Activated CD8-positive, alpha-beta memory T cell treated with anti-CD3 and anti-CD28 coated beads, Interleukin-2, amount 50 U/mL, for 48 hours (primary cell): Measurements from ENCODE around the gene TRIM13.
"Not testable (repeated sequence)": the region's sequence is repeated elsewhere in the genome, so short reads cannot be mapped to it uniquely, and the experiment has no call there.

Experiments used
- DNase-seq: peaks from one replicate; pipeline ENCODE4 v3.0.0-alpha.2; 2020

The TRIM13 gene, protein sequence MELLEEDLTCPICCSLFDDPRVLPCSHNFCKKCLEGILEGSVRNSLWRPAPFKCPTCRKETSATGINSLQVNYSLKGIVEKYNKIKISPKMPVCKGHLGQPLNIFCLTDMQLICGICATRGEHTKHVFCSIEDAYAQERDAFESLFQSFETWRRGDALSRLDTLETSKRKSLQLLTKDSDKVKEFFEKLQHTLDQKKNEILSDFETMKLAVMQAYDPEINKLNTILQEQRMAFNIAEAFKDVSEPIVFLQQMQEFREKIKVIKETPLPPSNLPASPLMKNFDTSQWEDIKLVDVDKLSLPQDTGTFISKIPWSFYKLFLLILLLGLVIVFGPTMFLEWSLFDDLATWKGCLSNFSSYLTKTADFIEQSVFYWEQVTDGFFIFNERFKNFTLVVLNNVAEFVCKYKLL

GRCh38 chr13:49996951-49997895 lies at the start of gene TRIM13:
TSS of gene TRIM13 (plus strand) at chr13:49997042. CDS start at chr13:50011941, 14,899 bp downstream.
- peak; percentile 90 for DNase-seq

- DNase-seq: not testable (repeated sequence)
Observed at GRCh38 chr13:49948777-49949270, 48.0 kb upstream of the TRIM13 start.

- DNase-seq: no peak
Observed at GRCh38 chr13:49951754-49952535, 44.9 kb upstream of the TRIM13 start.

DNA sequence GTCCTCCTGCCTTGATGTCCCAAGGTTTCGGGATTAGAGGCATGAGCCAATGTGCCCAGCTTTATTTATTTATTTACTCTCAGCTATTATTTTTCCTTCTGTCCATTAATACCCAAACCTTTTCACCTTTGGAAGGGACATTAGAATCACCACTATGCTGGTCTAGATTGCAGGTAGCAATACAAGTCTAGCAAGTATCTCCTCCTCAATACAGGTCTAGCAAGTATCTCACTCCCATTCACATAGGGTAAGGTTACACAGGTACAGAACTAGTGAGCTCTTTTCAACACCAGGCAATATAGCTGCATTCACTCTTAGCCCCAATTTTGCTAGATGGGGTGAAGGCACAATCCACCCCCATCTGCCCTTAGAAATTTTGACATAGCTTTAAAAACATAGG lies 43.3 kb upstream of the TRIM13 start:
- no peak for DNase-seq

DNA sequence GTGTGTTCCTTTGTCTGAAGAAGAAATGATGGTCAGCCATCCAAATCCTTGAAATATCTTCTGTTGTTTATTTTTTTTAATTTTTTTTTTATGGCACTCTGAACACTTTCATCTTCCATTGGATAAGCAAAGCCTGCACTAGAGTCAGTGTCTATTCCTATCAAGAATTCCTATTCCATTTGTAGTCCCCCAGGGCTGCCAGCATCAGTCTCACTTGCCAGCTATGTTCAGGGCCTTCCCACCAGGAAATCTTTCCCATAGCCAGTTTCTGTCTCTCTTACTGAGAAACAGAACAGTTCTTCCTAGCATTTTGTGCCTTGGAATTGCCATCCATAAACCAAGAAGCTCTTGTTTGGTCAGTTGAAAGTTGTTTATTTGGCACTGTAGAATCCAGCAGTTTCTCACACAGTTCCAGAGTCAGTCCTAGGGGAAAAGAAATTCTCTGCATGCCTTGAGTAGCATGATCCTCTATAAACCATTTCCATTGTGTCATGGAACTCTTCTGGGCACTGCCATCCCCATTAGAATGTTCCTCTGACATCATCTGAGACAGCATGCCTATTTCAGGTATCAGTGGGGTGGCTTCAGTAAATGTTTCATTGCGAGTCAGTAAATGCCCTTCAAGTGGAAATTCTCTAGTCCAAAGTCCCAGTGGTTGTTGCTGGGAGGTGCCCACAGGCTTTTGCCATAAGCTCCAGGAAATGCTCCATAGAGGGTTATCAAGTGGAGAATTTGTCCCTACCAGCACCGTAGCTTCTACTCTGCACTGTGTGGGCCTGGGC lies 42.0 kb upstream of the TRIM13 start:
- DNase-seq: no peak

- no peak for DNase-seq
Observed at GRCh38 chr13:49956131-49956530, 40.7 kb upstream of the TRIM13 start.

GRCh38 chr13:49958321-49958720 lies 38.5 kb upstream of the TRIM13 start:
- DNase-seq: no peak

DNA sequence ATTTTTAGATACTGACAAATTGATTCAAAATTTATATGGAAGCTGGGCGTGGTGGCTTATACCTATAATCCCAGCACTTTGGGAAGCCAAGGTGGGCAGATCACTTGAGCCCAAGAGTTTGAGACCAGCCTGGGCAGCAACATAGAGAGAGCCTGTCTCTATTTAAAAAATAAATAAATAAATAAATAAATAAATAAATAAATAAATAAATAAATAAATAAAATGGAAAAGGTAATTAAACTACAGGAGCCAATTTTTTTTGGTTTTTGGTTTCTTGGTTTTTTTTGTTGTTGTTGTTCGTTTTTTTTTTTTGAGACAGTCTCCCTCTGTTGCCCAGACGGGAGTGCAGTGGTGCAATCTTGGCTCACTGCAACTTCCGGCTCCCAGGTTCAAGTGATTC lies 29.4 kb upstream of the TRIM13 start:
- DNase-seq: no peak

GRCh38 chr13:49972709-49973108 lies 24.1 kb upstream of the TRIM13 start:
- DNase-seq: no peak

- no peak for DNase-seq
Observed at GRCh38 chr13:49975826-49976225, 21.0 kb upstream of the TRIM13 start.

- DNase-seq: peak; percentile 89
Observed at GRCh38 chr13:49976314-49977258, 20.3 kb upstream of the TRIM13 start.

- no peak for DNase-seq
Observed at GRCh38 chr13:49977992-49978391, 18.9 kb upstream of the TRIM13 start.

- no peak for DNase-seq
Observed at GRCh38 chr13:49980266-49980665, 16.6 kb upstream of the TRIM13 start.

GRCh38 chr13:49985129-49985528 lies 11.7 kb upstream of the TRIM13 start:
- no peak for DNase-seq

DNA sequence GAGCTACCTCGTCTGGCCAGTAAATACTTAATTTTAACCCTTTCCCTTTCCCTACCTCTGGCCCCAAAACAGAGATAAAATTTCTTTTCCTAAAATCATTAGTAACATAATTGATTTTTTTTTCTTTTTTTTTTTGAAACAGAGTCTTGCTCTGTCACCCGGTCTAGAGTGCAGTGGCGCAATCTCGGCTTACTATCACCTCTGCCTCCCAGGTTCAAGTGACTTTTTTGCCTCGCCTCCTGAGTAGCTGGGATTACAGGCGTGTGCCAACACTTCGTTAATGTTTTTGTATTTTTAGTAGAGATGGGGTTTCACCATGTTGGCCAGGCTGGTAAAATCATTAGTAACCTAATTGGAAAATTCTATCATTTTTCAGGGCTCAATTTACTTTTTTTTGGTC lies 10.4 kb upstream of the TRIM13 start:
- DNase-seq: no peak

GRCh38 chr13:49990612-49991011 lies 6.2 kb upstream of the TRIM13 start:
- DNase-seq: not testable (repeated sequence)

GRCh38 chr13:49993111-49993510 lies 3.7 kb upstream of the TRIM13 start:
- DNase-seq: no peak

GRCh38 chr13:49993666-49994065 lies 3.2 kb upstream of the TRIM13 start:
- DNase-seq: no peak

- no peak for DNase-seq
Observed at GRCh38 chr13:49995625-49996101, 1.2 kb upstream of the TRIM13 start.

GRCh38 chr13:49996161-49996915 lies 504 bp upstream of the TRIM13 start:
- DNase-seq: peak; percentile 90
